ENCODE data around the gene SRPRA.

SRPRA gene

DNA sequence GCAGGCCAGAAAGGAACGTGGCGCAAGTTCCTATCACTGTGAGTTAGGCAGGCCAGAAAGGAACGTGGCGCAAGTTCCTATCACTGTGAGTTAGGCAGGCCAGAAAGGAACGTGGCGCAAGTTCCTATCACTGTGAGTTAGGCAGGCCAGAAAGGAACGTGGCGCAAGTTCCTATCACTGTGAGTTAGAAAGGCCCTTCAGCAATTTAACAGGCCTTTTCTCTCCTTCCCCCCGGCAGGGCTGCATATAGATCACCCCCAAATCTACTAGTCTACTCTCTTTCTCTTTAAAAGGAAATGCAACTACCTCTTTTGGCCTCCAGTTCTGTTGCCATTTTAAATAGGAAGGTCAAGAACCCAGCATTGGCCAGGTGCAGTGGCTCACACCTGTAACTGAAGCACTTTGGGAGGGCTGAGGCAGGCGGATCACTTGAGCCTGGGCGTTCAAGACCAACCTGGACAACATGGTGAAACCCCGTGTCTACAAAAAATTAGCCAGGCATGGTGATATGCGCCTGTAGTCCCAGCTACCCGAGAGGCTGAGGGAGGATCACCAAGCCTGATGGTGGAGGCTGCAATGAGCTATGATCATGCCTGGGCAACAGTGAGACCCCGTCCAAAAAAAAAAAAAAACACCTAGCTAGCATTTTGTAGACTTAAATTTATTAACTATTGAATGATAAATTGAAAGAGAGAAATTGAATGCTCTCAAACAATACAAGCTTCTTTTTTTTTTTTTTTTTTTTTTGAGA lies 42.2 kb downstream of the SRPRA start:
- Mint-ChIP-seq H3K36me3 (ENCODE audit: low read depth) (peaks cover 17% of the 10 kb centered on the region), H3K9me3 (no peaks in the 10 kb centered on the region), H3K27me3 (no peaks in the 10 kb centered on the region)

DNA sequence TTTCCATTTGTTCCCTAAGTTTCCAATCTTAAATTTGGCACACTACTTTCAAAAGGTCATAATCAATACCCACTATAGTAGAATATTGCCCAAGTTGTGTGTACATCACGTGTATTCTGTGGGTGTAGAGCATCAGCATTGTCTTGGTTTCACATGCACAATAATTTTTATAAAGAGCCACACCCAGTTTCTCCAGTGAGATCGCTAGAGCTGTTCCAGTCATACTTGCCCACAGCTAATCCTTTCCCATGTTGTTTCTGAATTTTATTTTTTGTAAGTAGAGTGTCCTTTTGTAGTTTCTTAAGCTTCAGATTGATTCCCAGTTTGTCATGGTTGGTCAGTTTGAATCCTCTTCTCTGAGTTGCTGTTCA lies 43.4 kb downstream of the SRPRA start:
- Mint-ChIP-seq H3K27ac (no peak overlapping the region), H3K27me3 (no peaks in the 10 kb centered on the region), H3K36me3 (ENCODE audit: low read depth) (peaks cover 11% of the 10 kb centered on the region), H3K9me3 (no peaks in the 10 kb centered on the region), H3K4me1 (ENCODE audit: low read depth) (no peaks in the 10 kb centered on the region), H3K4me3 (no peak overlapping the region)

More for the DNA sequence above, 42.2 kb downstream of the SRPRA start:
- Mint-ChIP-seq H3K4me1 (ENCODE audit: low read depth) (no peaks in the 10 kb centered on the region), H3K27ac (no peak overlapping the region), H3K4me3 (no peak overlapping the region)

DNA sequence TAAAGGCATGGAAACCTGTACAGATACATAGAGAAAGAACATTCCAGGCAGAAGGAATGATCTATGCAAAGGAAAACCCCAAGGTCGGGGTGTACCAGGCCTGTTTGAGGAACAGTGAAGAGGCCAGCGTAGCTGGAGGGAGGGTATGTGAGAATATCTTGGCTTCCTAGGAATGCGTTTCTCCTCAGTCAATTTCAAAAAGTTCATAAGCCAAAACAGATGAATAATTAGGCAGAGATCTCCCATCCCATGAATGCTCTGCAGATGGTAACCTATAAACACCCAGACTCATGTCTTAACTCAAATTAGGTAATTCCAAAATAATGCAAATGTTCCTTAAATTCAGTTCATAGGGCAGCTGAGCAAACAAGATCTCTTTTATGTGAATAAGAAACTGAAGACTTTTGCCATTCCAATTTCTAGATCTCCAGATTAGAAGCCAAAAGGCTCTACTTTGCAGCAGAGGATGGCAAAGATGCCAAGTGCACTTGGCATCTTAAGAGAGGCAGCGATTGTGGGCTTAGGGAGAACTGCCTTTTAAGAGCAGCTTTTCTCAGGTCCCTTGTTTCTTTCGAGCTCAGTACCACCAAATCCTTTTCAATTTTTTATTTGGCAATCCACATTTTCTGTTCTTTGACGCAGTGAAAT lies 43.9 kb downstream of the SRPRA start:
- Mint-ChIP-seq H3K36me3 (ENCODE audit: low read depth) (peaks cover 8% of the 10 kb centered on the region), H3K4me1 (ENCODE audit: low read depth) (no peaks in the 10 kb centered on the region), H3K27ac (no peak overlapping the region), H3K4me3 (no peak overlapping the region), H3K9me3 (no peaks in the 10 kb centered on the region), H3K27me3 (no peaks in the 10 kb centered on the region)

DNA sequence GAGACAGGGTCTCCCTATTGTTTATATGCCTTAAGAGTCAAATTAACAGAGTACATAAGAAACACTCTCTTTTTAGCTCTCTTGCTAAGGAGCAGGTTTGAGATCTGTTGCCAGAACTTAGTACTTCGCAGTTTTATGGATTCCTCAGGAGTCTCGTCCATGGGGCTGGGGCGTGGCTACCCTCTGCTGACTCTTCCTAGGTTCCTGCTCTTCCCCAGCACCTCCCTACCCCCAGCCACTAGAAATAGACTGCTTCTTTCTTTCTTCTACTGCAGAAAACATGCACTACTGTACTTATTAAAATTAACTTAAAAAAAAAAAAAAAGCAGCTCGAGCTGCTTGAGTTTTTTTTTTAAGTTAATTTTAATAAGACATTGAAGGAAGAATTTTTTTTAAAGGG lies 49.1 kb downstream of the SRPRA start:
- Mint-ChIP-seq H3K9me3 (no peaks in the 10 kb centered on the region), H3K4me3 (no peak overlapping the region), H3K27me3 (no peaks in the 10 kb centered on the region), H3K36me3 (ENCODE audit: low read depth) (peaks cover 5% of the 10 kb centered on the region), H3K27ac (no peak overlapping the region), H3K4me1 (ENCODE audit: low read depth) (peaks cover 34% of the 10 kb centered on the region)

DNA sequence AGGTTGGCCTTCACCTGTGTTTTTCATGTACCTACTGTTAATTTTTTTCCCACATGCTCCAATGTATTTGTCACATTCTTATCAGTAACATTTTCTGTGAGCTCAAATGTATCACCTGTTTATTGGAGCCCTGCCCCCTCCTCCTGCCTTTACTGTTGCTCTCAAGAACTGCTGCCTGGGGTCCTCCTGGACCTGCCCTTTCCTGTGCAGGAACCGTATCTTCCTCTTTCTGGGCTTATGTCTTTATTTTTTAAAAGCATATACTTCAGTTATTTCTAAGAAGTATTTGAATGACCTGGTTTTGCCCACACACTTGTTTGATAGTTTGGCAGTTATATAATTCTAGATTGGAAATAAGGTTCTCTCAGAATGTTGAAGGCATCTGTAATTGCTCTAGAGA lies 51.2 kb downstream of the SRPRA start:
- no peak overlapping the region for H3K4me3 Mint-ChIP-seq
- H3K27ac Mint-ChIP-seq, result peak overlapping the region; percentile 4
- H3K4me1 Mint-ChIP-seq (ENCODE audit: low read depth), result peaks cover 52% of the 10 kb centered on the region
- no peaks in the 10 kb centered on the region for H3K9me3 Mint-ChIP-seq
- peaks cover 3% of the 10 kb centered on the region for H3K36me3 Mint-ChIP-seq (ENCODE audit: low read depth)
- H3K27me3 Mint-ChIP-seq, result no peaks in the 10 kb centered on the region

DNA sequence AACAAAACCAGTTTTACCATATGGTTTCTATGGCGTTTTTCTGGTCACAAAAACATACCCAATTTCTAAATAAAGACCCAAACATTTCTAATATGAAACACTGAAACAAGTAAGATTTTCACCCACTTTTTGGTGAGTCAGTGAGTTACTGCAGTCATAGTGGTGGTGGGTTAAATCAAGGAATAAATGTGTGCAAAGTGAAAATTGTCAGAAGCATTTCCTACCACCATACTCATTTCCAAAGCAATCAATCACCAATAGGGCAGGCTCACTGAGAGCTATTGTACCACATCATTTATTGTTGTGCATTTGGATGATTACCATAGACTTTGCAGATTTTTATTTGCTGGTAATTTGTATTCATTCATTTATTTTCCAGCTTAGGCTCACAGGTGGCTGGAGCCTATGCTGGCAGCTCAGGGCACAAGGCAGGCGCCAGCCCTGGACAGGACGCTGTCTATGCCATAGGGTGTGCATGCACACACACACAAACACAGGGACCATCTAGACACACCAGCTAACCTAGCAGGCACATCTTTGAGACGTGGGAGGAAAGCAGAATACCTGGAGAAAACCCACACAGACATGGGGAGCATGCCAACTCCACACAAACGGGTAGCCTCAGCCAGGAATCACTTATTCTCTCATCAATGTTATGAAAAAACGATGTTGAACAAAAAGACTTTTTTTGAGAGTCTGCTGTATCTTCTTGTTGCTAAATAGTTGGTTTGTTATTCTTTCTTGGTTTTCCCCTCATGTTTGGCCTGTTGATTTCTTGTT lies 52.0 kb downstream of the SRPRA start:
- peaks cover 59% of the 10 kb centered on the region for H3K4me1 Mint-ChIP-seq (ENCODE audit: low read depth)
- H3K9me3 Mint-ChIP-seq, result no peaks in the 10 kb centered on the region
- H3K27me3 Mint-ChIP-seq, result no peaks in the 10 kb centered on the region
- peaks cover 3% of the 10 kb centered on the region for H3K36me3 Mint-ChIP-seq (ENCODE audit: low read depth)
- H3K27ac Mint-ChIP-seq, result peak overlapping the region; percentile 9
- no peak overlapping the region for H3K4me3 Mint-ChIP-seq

DNA sequence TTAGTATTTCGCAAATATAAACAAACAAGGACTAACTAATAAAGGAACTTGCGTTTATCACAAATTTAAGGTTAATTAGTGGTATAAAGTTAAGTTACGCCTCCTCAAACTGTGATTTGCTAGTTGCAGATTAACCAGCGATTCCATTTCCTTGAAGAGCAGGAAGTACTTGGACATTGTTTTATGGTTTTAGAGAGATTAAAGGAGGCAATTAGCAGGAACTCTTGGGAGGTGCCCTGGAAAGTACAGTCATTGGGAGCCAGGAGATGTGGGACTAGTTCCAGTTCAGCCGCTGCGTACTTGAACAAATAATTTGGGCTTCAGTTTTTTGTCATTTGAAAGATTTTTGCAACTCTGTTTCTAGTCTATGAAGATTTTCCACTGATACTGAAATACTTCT lies 53.9 kb downstream of the SRPRA start:
- H3K9me3 Mint-ChIP-seq, result no peaks in the 10 kb centered on the region
- peaks cover 8% of the 10 kb centered on the region for H3K36me3 Mint-ChIP-seq (ENCODE audit: low read depth)
- H3K4me1 Mint-ChIP-seq (ENCODE audit: low read depth), result peaks cover 76% of the 10 kb centered on the region
- H3K27me3 Mint-ChIP-seq, result no peaks in the 10 kb centered on the region
- no peak overlapping the region for H3K4me3 Mint-ChIP-seq
- no peak overlapping the region for H3K27ac Mint-ChIP-seq

DNA sequence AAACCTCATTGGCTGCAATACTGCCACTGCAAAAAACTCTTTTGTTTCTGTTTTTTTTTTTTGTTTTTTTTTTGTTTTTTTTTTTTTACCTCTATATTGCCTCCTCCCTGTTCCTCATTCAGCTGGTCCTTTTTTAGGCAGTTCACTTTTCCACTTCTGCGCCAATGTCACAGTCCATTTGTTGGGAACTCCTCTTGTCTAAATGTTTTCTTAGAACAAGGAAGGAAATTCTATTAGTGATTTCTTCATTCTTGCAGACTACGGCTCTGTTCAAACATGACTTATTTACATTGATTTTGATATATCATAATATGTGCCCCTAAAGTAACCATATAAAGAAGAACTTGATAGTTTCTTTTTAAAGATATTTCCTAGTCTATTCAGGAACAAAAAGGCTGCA lies 54.3 kb downstream of the SRPRA start:
- H3K27ac Mint-ChIP-seq, result no peak overlapping the region
- peaks cover 12% of the 10 kb centered on the region for H3K36me3 Mint-ChIP-seq (ENCODE audit: low read depth)
- H3K4me3 Mint-ChIP-seq, result no peak overlapping the region
- H3K4me1 Mint-ChIP-seq (ENCODE audit: low read depth), result peaks cover 80% of the 10 kb centered on the region
- no peaks in the 10 kb centered on the region for H3K27me3 Mint-ChIP-seq
- no peaks in the 10 kb centered on the region for H3K9me3 Mint-ChIP-seq
